ENCODE results near the gene CFAP70.
"Not testable (repeated sequence)": the region's sequence is repeated elsewhere in the genome, so short reads cannot be mapped to it uniquely, and the experiment has no call there.

CFAP70 gene

GRCh38 chr10:73358331-73359279 lies at the start of gene CFAP70:
TSS of gene CFAP70 (minus strand) at chr10:73358864. CDS start at chr10:73354796, 4,068 bp downstream.
- peak; percentile 83 for DNase-seq (ENCODE audit: low read depth)

- no peak for DNase-seq (ENCODE audit: low read depth)
Measured at GRCh38 chr10:73408061-73408460, 49.4 kb upstream of the CFAP70 start.

GRCh38 chr10:73407495-73407894 lies 48.8 kb upstream of the CFAP70 start:
- no peak for DNase-seq (ENCODE audit: low read depth)

GRCh38 chr10:73406846-73407245 lies 48.2 kb upstream of the CFAP70 start:
- DNase-seq (ENCODE audit: low read depth) = no peak

- no peak for DNase-seq (ENCODE audit: low read depth)
Measured at GRCh38 chr10:73405556-73405955, 46.9 kb upstream of the CFAP70 start.

- DNase-seq (ENCODE audit: low read depth) = no peak
Measured at GRCh38 chr10:73404690-73405089, 46.0 kb upstream of the CFAP70 start.

- DNase-seq (ENCODE audit: low read depth) = no peak
Measured at GRCh38 chr10:73401636-73402035, 43.0 kb upstream of the CFAP70 start.

GRCh38 chr10:73399063-73399462 lies 40.4 kb upstream of the CFAP70 start:
- DNase-seq (ENCODE audit: low read depth) = no peak

GRCh38 chr10:73398024-73398423 lies 39.4 kb upstream of the CFAP70 start:
- no peak for DNase-seq (ENCODE audit: low read depth)

GRCh38 chr10:73394325-73394724 lies 35.7 kb upstream of the CFAP70 start:
- DNase-seq (ENCODE audit: low read depth) = not testable (repeated sequence)

- no peak for DNase-seq (ENCODE audit: low read depth)
Measured at GRCh38 chr10:73388228-73388627, 29.6 kb upstream of the CFAP70 start.

- no peak for DNase-seq (ENCODE audit: low read depth)
Measured at GRCh38 chr10:73386583-73386982, 27.9 kb upstream of the CFAP70 start.

- DNase-seq (ENCODE audit: low read depth) = no peak
Measured at GRCh38 chr10:73379064-73379748, 20.5 kb upstream of the CFAP70 start.

GRCh38 chr10:73376679-73377078 lies 18.0 kb upstream of the CFAP70 start:
- DNase-seq (ENCODE audit: low read depth) = no peak

GRCh38 chr10:73368238-73368637 lies 9.6 kb upstream of the CFAP70 start:
- DNase-seq (ENCODE audit: low read depth) = no peak

- DNase-seq (ENCODE audit: low read depth) = no peak
Measured at GRCh38 chr10:73366381-73367298, 8.0 kb upstream of the CFAP70 start.

GRCh38 chr10:73364964-73365363 lies 6.3 kb upstream of the CFAP70 start:
- DNase-seq (ENCODE audit: low read depth) = no peak

- DNase-seq (ENCODE audit: low read depth) = no peak
Measured at GRCh38 chr10:73359492-73359891, 828 bp upstream of the CFAP70 start.

GRCh38 chr10:73357821-73358220 lies 843 bp downstream of the CFAP70 start:
- no peak for DNase-seq (ENCODE audit: low read depth)

GRCh38 chr10:73357166-73357565 lies 1.5 kb downstream of the CFAP70 start:
- DNase-seq (ENCODE audit: low read depth) = no peak

GRCh38 chr10:73344269-73344668 lies 14.4 kb downstream of the CFAP70 start:
- DNase-seq (ENCODE audit: low read depth) = no peak

- DNase-seq (ENCODE audit: low read depth) = no peak
Measured at GRCh38 chr10:73340121-73340520, 18.5 kb downstream of the CFAP70 start.

Data from stimulated activated CD8-positive, alpha-beta memory T cell treated with anti-CD3 and anti-CD28 coated beads, Interleukin-12 subunit alpha, Interleukin-12 subunit beta, amount 100 ng/mL, for 1 hour (primary cell).